Neuron (in vitro differentiated cells): Measurements from ENCODE around the gene UTY.

Source experiments
- H2AFZ ChIP-seq: one replicate; pipeline ENCODE4 v1.6.1; 2013; ENCODE audit warnings: low read depth, mild to moderate bottlenecking, inconsistent platforms, low read length, moderate library complexity
- H3K27me3 ChIP-seq: one replicate; pipeline ENCODE4 v1.6.1; 2013; ENCODE audit warnings: low read length; ENCODE audit not compliant: insufficient read depth
- H3K36me3 ChIP-seq: one replicate; pipeline ENCODE4 v1.6.1; 2013; ENCODE audit warnings: low read length; ENCODE audit not compliant: insufficient read depth
- H3K4me1 ChIP-seq: one replicate; pipeline ENCODE4 v1.6.1; 2013; ENCODE audit warnings: low read length; ENCODE audit not compliant: insufficient read depth
- H3K4me3 ChIP-seq: 2 replicates; pipeline ENCODE4 v1.5.1; 2013; ENCODE audit warnings: mild to moderate bottlenecking, low read length, moderate library complexity
- H3K9me3 ChIP-seq: one replicate; pipeline ENCODE4 v1.6.1; 2013; ENCODE audit warnings: low read length

UTY gene

DNA sequence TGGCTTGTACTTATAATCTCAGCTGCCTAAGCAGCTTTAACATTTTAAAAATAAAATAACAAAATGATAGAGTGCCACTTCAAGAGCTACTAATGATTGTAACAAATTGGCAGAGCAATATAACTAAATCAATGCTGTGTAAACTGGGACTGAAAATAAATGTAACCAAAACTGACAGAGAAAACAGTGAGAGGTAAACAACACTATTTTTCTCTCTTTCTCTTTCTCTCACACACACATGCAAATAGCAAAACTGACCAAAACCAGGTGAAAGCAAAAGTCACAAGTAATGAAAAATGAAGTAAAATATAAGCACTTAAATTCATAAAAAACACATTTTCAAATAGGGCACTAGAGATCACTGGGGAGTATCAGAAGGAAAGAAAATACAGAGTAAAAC lies 109.6 kb downstream of the UTY start:
- no peaks in the 10 kb centered on the region for H3K9me3 ChIP-seq
- no peak overlapping the region for H2AFZ ChIP-seq

DNA sequence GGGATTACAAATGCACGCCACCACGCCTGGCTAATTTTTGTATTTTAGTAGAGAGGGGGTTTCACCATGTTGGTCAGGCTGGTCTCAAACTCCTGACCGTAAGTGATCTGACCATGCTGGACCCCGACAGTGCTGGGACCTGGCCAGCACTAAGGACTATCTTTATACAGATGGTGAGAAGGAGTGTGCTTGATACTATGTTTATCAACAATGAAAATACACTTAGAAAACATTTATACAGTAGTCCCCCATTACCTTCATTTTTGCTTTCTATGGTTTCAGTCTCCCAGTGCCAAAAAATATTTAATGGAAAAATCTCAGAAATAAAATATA lies 111.4 kb downstream of the UTY start:
- no peaks in the 10 kb centered on the region for H3K27me3 ChIP-seq
- no peak overlapping the region for H2AFZ ChIP-seq
- no peaks in the 10 kb centered on the region for H3K36me3 ChIP-seq
- H3K9me3 ChIP-seq = no peaks in the 10 kb centered on the region
- H3K4me3 ChIP-seq = no peak overlapping the region
- no peaks in the 10 kb centered on the region for H3K4me1 ChIP-seq

More for the DNA sequence above, 109.6 kb downstream of the UTY start:
- Histone ChIP-seq H3K36me3 (no peaks in the 10 kb centered on the region), H3K4me3 (no peak overlapping the region), H3K27me3 (no peaks in the 10 kb centered on the region), H3K4me1 (no peaks in the 10 kb centered on the region)

DNA sequence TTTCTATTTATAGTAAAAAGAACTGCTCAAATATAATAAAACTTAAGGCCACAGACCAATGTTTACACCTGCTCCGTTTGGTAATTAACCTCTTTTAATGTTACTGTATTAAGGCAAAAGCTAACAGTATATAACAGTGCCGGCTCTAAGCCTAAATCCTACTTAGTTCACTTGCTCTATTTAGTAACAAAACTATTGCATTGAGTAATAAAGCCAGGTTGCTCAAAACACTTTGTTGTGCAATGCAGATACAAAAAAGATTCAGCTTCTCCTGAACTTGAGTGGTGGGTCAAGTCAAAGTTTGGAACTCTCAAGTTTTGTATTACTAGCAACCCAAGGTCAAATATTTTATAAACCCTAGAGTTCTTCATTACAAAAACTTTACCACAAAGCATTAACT lies 116.2 kb downstream of the UTY start:
- Histone ChIP-seq H3K27me3 (no peaks in the 10 kb centered on the region), H2AFZ (no peak overlapping the region), H3K9me3 (no peaks in the 10 kb centered on the region), H3K4me1 (no peaks in the 10 kb centered on the region), H3K4me3 (no peak overlapping the region), H3K36me3 (no peaks in the 10 kb centered on the region)

DNA sequence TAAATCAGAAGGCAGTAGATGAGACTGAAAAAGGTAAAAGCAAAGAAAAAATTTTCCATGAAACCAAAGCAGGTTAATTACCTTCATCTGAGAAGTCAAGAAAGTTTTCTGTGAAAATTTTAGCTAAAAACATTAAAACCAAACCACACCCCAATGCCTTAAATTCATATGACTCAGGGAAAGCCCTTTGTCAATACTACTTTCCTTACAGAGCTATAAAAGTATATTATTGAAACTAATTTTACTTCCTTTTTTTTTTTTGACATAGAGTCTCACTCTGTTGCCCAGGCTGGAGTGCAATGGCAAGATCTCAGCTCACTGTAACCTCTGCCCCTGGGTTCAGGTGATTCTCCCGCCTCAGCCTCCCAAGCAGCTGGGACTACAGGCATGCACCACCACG lies 117.2 kb downstream of the UTY start:
- Histone ChIP-seq H3K36me3 (no peaks in the 10 kb centered on the region), H3K4me3 (no peak overlapping the region), H3K9me3 (no peaks in the 10 kb centered on the region), H3K27me3 (no peaks in the 10 kb centered on the region), H3K4me1 (no peaks in the 10 kb centered on the region), H2AFZ (no peak overlapping the region)

DNA sequence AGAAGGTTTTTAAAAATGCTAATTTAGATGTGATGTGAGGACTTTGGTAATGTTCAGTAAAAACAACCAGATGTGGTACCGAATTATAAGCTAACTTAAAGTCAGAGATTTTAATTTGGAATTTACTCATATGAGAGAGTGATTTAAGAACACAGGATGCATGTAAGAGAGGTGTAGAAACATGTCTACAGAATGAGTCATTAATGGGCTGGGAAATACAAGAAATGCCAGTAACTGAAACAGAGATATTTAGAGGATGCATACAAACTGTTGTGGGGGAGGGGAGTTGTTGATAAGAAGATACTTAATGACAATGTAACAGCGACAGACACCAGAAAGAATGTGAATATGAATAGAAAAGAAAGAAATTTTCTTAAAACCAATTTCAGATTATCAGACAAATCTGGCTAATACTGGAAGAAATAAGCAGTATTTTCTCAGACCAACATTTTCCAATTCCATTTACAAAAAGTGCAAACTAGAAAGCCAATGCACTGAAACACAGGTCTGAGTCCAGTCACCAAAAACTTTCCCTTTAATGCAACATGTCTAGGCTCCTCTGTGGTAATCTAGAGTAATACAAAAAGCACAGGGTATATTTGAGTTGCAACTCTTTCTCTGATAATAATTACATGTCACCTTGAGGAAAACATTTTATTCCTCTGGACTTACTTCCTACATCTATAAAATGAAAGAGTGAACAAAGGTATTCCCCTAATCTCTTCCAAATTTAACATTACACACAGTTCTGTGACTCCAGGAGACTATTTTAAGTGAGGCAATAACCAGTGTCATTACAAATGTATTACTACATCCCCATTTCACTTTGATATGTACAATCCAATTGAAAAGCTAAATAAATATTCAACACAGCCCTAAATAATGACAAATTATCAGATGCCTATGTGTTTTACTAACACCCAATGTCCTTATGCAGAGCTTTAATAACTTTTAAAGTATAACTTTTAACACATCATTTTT lies 117.9 kb downstream of the UTY start:
- no peaks in the 10 kb centered on the region for H3K27me3 ChIP-seq
- no peaks in the 10 kb centered on the region for H3K9me3 ChIP-seq
- no peak overlapping the region for H2AFZ ChIP-seq
- H3K4me3 ChIP-seq = no peak overlapping the region
- H3K4me1 ChIP-seq = no peaks in the 10 kb centered on the region
- no peaks in the 10 kb centered on the region for H3K36me3 ChIP-seq

DNA sequence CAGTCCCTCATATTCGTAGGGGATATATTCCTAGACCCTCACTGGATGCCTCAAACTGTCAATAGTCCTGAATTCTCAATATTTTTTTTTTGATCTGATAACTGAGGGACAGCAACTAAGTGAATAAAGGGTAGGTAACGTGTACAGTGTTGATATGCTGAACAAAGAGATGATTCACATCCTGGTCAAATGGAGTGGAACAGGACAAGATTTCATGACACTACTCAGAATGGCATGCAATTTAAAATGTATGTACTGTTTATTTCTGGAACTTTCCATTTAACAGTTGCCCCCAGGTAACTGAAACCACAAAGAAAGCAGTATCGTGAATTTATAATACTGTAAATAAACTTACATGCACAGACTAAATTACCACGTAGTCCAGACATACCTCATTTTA lies 128.4 kb downstream of the UTY start:
- Histone ChIP-seq H3K27me3 (no peaks in the 10 kb centered on the region), H2AFZ (no peak overlapping the region), H3K9me3 (no peaks in the 10 kb centered on the region), H3K36me3 (no peaks in the 10 kb centered on the region), H3K4me3 (no peak overlapping the region), H3K4me1 (no peaks in the 10 kb centered on the region)

DNA sequence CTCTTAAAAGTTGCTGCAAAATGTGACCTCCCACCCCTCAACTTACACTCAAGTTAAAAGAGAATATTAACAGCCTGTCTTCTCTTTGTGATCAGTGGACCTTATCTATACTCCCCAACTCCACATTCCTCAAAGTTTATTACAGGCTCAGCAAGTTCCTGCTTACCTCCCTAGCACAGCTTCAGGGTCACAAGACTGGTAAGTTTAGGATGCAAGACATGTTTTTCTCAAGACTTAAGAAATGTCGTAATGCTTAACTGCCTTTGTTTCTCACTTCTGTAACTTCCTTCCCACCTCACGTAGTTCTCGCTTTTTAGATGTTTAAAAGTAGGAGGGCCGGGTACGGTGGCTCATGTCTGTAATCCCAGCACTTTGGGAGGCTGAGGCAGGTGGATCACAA lies 132.7 kb downstream of the UTY start:
- H3K4me3 ChIP-seq = no peak overlapping the region
- H3K36me3 ChIP-seq = no peaks in the 10 kb centered on the region
- H2AFZ ChIP-seq = no peak overlapping the region
- H3K27me3 ChIP-seq = no peaks in the 10 kb centered on the region
- H3K9me3 ChIP-seq = no peaks in the 10 kb centered on the region
- no peaks in the 10 kb centered on the region for H3K4me1 ChIP-seq

DNA sequence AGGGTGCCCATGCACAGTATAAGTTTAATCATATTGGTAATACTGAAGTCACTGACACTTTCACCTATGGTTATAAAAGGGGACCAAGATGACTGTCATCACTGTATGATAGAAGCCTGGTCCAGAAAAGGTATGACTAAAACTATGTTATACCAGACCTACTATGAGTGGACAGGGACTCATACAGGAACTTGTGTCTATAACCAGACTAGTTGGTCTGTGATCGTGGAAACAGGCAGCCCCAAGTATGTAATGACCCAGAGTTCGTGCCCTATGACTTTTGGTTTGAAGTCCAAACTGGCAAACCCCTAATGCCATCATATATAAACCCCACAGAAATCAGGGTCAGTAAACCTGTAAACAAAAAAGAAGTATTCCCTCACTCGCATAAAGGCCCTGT lies 134.3 kb downstream of the UTY start:
- no peaks in the 10 kb centered on the region for H3K4me1 ChIP-seq
- H3K4me3 ChIP-seq = no peak overlapping the region
- no peaks in the 10 kb centered on the region for H3K27me3 ChIP-seq
- no peaks in the 10 kb centered on the region for H3K9me3 ChIP-seq
- no peak overlapping the region for H2AFZ ChIP-seq
- no peaks in the 10 kb centered on the region for H3K36me3 ChIP-seq

DNA sequence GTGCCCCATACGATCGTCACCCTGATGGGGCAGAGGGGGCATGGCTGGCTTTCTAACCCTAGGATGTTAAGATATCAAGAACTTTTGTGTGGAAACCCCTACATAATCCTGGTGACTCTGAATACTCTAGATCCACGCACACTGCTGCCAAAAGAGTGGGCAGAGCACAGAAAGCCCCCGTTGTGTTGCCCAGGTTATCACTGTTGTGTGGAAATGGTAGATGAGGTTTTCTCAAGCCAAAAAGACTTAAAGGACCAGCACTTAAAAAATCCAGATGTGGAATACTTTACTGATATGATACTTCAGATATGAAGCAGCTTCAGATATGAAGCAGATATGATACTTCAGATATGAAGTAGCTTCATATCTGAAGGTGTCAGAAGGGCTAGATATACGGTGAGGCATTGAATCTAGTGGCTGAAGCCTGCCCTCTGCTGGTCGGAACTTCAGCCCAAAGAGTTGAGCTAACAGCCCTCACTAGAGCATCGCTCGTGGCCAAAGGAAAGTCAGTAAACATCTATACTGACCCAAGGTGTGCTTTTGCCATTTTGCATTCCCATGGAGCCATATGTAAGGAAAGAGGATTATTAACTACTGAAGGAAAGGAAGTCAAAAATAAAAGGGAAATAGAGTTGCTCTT lies 136.4 kb downstream of the UTY start:
- Histone ChIP-seq H3K36me3 (no peaks in the 10 kb centered on the region), H3K27me3 (no peaks in the 10 kb centered on the region), H3K4me3 (no peak overlapping the region), H2AFZ (no peak overlapping the region), H3K9me3 (no peaks in the 10 kb centered on the region), H3K4me1 (no peaks in the 10 kb centered on the region)

DNA sequence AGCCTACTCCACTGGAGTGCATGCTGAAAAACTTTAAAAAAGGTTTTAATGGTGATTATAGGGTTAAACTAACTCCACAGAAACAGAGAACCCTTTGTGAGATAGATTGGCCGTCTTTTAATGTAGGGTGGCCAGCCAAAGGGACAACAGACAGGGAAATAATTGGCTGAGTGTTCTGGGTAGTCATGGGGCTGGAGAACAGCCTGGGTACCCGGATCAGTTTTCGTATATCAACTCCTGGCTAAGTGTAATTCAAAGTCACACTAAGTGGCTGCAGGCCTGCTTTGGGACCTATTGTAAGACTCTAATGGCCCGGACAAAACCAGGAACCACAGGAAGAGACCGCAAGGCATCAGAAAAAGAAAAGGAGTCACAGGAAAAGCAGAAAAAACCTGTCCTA lies 139.9 kb downstream of the UTY start:
- Histone ChIP-seq H3K36me3 (no peaks in the 10 kb centered on the region), H3K9me3 (no peaks in the 10 kb centered on the region), H2AFZ (no peak overlapping the region), H3K4me3 (no peak overlapping the region), H3K27me3 (no peaks in the 10 kb centered on the region), H3K4me1 (no peaks in the 10 kb centered on the region)

DNA sequence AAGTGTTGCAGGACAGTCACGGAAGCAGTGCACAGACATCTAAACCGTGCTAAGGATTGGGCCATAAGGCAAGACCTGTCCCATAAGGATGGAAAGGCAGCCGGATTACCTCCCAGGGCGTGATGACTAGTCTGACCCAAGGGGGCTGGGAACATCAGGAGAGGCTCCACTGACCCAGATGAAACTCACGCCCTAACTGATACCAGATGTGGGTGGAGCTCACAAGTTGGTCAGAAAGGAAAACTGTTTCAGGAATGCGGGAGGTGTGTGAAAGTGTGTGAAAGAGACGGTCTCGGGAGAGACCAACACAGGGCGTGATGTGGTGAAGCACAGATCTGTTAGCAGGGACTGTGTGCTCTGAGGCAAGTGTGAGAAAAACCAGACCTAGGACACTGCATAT lies 140.5 kb downstream of the UTY start:
- Histone ChIP-seq H3K36me3 (no peaks in the 10 kb centered on the region), H3K9me3 (no peaks in the 10 kb centered on the region), H3K4me3 (no peak overlapping the region), H2AFZ (no peak overlapping the region), H3K4me1 (no peaks in the 10 kb centered on the region), H3K27me3 (no peaks in the 10 kb centered on the region)

DNA sequence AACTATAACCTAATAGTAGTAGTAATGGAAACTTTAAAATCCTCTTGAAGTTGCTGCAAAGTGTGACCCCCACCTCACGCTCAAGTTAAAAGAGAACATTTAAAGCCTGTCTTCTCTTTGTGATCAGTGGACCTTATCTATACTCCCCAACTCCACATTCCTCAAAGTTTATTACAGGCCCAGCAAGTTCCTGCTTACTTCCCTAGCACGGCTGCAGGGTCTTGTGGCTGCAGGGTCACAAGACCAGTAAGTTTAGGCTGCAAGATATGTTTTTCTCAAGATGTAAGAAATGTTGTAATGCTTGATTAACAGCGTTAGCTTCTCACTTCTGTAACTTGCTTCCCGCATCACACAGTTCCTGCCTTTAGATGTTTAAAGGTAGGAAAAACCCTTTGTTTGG lies 141.1 kb downstream of the UTY start:
- no peaks in the 10 kb centered on the region for H3K27me3 ChIP-seq

DNA sequence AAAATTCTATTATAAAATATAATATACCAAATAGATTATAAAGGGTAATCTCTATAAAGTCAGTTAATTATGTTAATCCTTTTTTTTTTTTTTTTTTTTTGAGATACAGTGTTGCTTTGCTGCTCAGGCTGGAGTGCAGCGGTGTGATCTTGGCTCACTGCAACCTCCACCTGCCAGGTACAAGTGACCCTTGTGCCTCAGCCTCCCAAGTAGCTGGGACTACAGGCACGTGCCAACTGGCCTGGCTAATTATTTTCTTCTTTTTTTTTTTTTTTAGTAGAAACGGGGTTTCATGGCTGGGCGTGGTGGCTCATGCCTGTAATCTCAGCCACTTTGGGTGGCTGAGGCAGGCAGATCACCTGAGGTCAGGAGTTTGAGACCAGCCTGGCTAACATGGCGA lies 141.9 kb downstream of the UTY start:
- no peaks in the 10 kb centered on the region for H3K4me1 ChIP-seq
- H3K9me3 ChIP-seq = no peaks in the 10 kb centered on the region
- H2AFZ ChIP-seq = no peak overlapping the region
- no peak overlapping the region for H3K4me3 ChIP-seq
- H3K27me3 ChIP-seq = no peaks in the 10 kb centered on the region
- H3K36me3 ChIP-seq = no peaks in the 10 kb centered on the region

More for the DNA sequence above, 141.1 kb downstream of the UTY start:
- no peaks in the 10 kb centered on the region for H3K4me1 ChIP-seq
- no peaks in the 10 kb centered on the region for H3K9me3 ChIP-seq
- no peak overlapping the region for H3K4me3 ChIP-seq
- no peaks in the 10 kb centered on the region for H3K36me3 ChIP-seq
- no peak overlapping the region for H2AFZ ChIP-seq
